Mucosa of descending colon (tissue), 3 donors: Measurements from ENCODE around the gene NAIP. TPM values are rescaled to one million over a fixed set of nuclear protein-coding genes. Genes with fewer than 3 reads are reported as not detected.

Source experiments
- total RNA-seq, 3 donors: library from RNA; stranded (reverse); fragmentation: NEBNext Ultra II Directional in 2 of 3; extraction: Animal tissue kit (Norgen Biotek cat#: 25700) in 2 of 3; gene quantifications; one replicate each; pipeline versions ENCODE4 v1.2.1 to v1.2.4, GENCODE V29; 2021 to 2023
- donor health status: DM: no; HTN: no; CAD: no; lungs with moderate emphysema.
- donor health status: DM: no; HTN: no; CAD: no.
- donor health status: DM: no; HTN: yes; CAD: no.

Gene NAIP
- total RNA-seq, 3 donors from 2014 or later: 17.3 to 19.4 (median 18.9) TPM

Other genes starting within 250 kb of the NAIP start
- gene SERF1A, start 124.7 kb downstream of the NAIP start, total RNA-seq: 1 to 10 TPM; 3.1 to 9.8 (median 6.4) TPM
- gene SMN1, start 100.3 kb downstream of the NAIP start, total RNA-seq: 10 to 100 TPM; 20.2 to 26.3 (median 24.8) TPM
- 10 to 100 TPM; 19.9 to 23.7 (median 22.8) TPM for gene GTF2H2, start 42.3 kb upstream of the NAIP start, total RNA-seq